ENCODE measurements around the gene AGAP3. TPM values are rescaled to one million over a fixed set of nuclear protein-coding genes. Genes with fewer than 3 reads are reported as not detected.

AGAP3 gene
- total RNA-seq, 3 donors from 2014 or later (not counting 1 experiment from before 2014, with no cell fraction given) = 27.7 to 46.9 (median 42.8) TPM

GRCh38 chr7:151144387-151144786 lies 58.1 kb downstream of the AGAP3 start:
- Mint-ChIP-seq H3K27me3 (ENCODE audit: low read depth in 2 of 2) (no peaks in the 10 kb centered on the region), H3K9me3 (no peaks in the 10 kb centered on the region), H3K4me1 (no peaks in the 10 kb centered on the region), H3K27ac (no peak overlapping the region), H3K36me3 (no peaks in the 10 kb centered on the region), H3K4me3 (no peak overlapping the region)
- no peak overlapping the region for H3K27ac ChIP-seq (ENCODE audit: low read length)
- H3K4me1 ChIP-seq (ENCODE audit: control insufficient read depth, insufficient read depth, low read length) = no peaks in the 10 kb centered on the region
- peaks cover 5% of the 10 kb centered on the region for H3K36me3 ChIP-seq (ENCODE audit: control insufficient read depth, insufficient read depth, low read length)
- no peak for TF ChIP-seq CTCF (IDR thresholded peaks at IDR 0.05)
- DNase-seq (no peak), ATAC-seq (no peak)
- intact Hi-C loops (cut with micrococcal nuclease) = no loop called here
- H3K27me3 ChIP-seq (ENCODE audit: control insufficient read depth, insufficient read depth, low read length) = no peaks in the 10 kb centered on the region
- no peaks in the 10 kb centered on the region for H3K9me3 ChIP-seq (ENCODE audit: control insufficient read depth, insufficient read depth, low read length)
- WGBS (ENCODE audit: insufficient coverage) = 95% methylated on average over 7 of the region's 7 CpGs
- no peak overlapping the region for H3K4me3 ChIP-seq (ENCODE audit: low read length)

- no peak for ATAC-seq
- no peak overlapping the region for H3K27ac ChIP-seq (ENCODE audit: low read length)
- DNase-seq = no peak
- Mint-ChIP-seq H3K36me3 (no peaks in the 10 kb centered on the region), H3K4me1 (no peaks in the 10 kb centered on the region), H3K27ac (no peak overlapping the region), H3K4me3 (no peak overlapping the region), H3K9me3 (no peaks in the 10 kb centered on the region), H3K27me3 (ENCODE audit: low read depth in 2 of 2) (peaks cover 3 to 7% of the 10 kb centered on the region in 2 donors)
- no peaks in the 10 kb centered on the region for H3K4me1 ChIP-seq (ENCODE audit: control insufficient read depth, insufficient read depth, low read length)
- intact Hi-C loops (cut with micrococcal nuclease) = no loop called here
- H3K36me3 ChIP-seq (ENCODE audit: control insufficient read depth, insufficient read depth, low read length) = peaks cover 5% of the 10 kb centered on the region
- no peaks in the 10 kb centered on the region for H3K9me3 ChIP-seq (ENCODE audit: control insufficient read depth, insufficient read depth, low read length)
- H3K4me3 ChIP-seq (ENCODE audit: low read length) = no peak overlapping the region
- TF ChIP-seq CTCF (IDR thresholded peaks at IDR 0.05) = no peak
- no peaks in the 10 kb centered on the region for H3K27me3 ChIP-seq (ENCODE audit: control insufficient read depth, insufficient read depth, low read length)
- WGBS (ENCODE audit: insufficient coverage) = 94% methylated on average over 3 of the region's 3 CpGs
These were observed 60.5 kb downstream of the AGAP3 start for GRCh38 chr7:151146761-151147160.

GRCh38 chr7:151148319-151149259 lies 62.3 kb downstream of the AGAP3 start:
- H3K27ac Mint-ChIP-seq = no peak overlapping the region
- ATAC-seq = no peak
- no peaks in the 10 kb centered on the region for H3K4me1 ChIP-seq (ENCODE audit: control insufficient read depth, insufficient read depth, low read length)
- no peaks in the 10 kb centered on the region for H3K36me3 ChIP-seq (ENCODE audit: control insufficient read depth, insufficient read depth, low read length)
- TF ChIP-seq CTCF (IDR thresholded peaks at IDR 0.05) = no peak
- H3K27me3 ChIP-seq (ENCODE audit: control insufficient read depth, insufficient read depth, low read length) = peaks cover 4% of the 10 kb centered on the region
- H3K27me3 Mint-ChIP-seq (ENCODE audit: low read depth in 2 of 2) = peaks cover 3 to 7% of the 10 kb centered on the region in 2 donors
- no peak overlapping the region for H3K4me3 Mint-ChIP-seq
- no peak overlapping the region for H3K27ac ChIP-seq (ENCODE audit: low read length)
- H3K9me3 ChIP-seq (ENCODE audit: control insufficient read depth, insufficient read depth, low read length) = no peaks in the 10 kb centered on the region
- no peaks in the 10 kb centered on the region for H3K36me3 Mint-ChIP-seq
- intact Hi-C loops (cut with micrococcal nuclease) = no loop called here
- H3K4me1 Mint-ChIP-seq = no peaks in the 10 kb centered on the region
- no peak for DNase-seq
- no peak overlapping the region for H3K4me3 ChIP-seq (ENCODE audit: low read length)
- WGBS (ENCODE audit: insufficient coverage) = 67% methylated on average over 22 of the region's 22 CpGs
- H3K9me3 Mint-ChIP-seq = no peaks in the 10 kb centered on the region
